Endothelial cell of umbilical vein (primary cell): ENCODE measurements around the gene MTSS2.

ENCODE experiments used
- POLR2A ChIP-seq: IDR thresholded peaks from 2 replicates; pipeline ENCODE4 v1.6.1; 2012; ENCODE audit warnings: low read depth, mild to moderate bottlenecking, control low read depth, low read length
- POLR2AphosphoS5 ChIP-seq: IDR thresholded peaks from 2 replicates; pipeline ENCODE4 v1.6.1; 2012; ENCODE audit warnings: low read depth, mild to moderate bottlenecking, control low read depth, low read length, moderate library complexity; ENCODE audit not compliant: insufficient read depth
- TF ChIP-seq, protein P1 (sequence below), 2 donors: IDR thresholded peaks; 1 replicate in 1 of 2; 2 replicates in 1 of 2; pipeline ENCODE4 v1.5.1; 2011; ENCODE audit warnings: low read length in 2 of 2, mild to moderate bottlenecking in 2 of 2, moderate library complexity in 2 of 2, control low read depth in 1 of 2, inconsistent platforms in 1 of 2, low read depth in 1 of 2; ENCODE audit not compliant: insufficient read depth in 1 of 2; ENCODE audit errors: extremely low read depth in 1 of 2

DNA sequence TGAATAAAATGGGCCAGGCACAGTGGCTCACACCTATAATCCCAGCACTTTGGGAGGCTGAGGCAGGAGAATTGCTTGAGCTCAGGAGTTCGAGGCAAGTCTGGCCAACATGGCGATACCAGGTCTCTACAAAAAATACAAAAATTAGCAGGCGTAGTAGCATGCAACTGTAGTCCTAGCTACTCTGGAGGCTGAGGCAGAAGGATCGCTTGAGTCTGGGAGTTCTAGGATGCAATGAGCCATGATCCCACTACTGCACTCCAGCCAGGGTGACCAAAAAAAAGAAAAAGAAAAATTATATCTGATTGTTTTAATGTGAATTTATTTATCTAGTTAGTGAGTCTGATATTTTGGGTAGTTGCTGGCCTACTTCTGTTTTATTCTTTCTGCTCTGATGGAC is 32.4 kb downstream of the MTSS2 start:
- TF ChIP-seq POLR2A (no peak), POLR2AphosphoS5 (no peak)
- TF ChIP-seq, protein P1, sequence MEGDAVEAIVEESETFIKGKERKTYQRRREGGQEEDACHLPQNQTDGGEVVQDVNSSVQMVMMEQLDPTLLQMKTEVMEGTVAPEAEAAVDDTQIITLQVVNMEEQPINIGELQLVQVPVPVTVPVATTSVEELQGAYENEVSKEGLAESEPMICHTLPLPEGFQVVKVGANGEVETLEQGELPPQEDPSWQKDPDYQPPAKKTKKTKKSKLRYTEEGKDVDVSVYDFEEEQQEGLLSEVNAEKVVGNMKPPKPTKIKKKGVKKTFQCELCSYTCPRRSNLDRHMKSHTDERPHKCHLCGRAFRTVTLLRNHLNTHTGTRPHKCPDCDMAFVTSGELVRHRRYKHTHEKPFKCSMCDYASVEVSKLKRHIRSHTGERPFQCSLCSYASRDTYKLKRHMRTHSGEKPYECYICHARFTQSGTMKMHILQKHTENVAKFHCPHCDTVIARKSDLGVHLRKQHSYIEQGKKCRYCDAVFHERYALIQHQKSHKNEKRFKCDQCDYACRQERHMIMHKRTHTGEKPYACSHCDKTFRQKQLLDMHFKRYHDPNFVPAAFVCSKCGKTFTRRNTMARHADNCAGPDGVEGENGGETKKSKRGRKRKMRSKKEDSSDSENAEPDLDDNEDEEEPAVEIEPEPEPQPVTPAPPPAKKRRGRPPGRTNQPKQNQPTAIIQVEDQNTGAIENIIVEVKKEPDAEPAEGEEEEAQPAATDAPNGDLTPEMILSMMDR (IDR thresholded peaks at IDR 0.05; ENCODE audit: extremely low read depth in 1 of 2, insufficient read depth in 1 of 2, low read depth in 1 of 2, low read length in 2 of 2), result no peak
